Anterior cingulate cortex (tissue), 58 donors: Measurements from ENCODE around the gene PRSS2.
"Not testable (repeated sequence)": the region's sequence is repeated elsewhere in the genome, so short reads cannot be mapped to it uniquely, and the experiment has no call there.

ENCODE experiments used
- DNase-seq, 58 donors: peaks; one replicate each; lab custom pipeline; 2025; lab: John Stamatoyannopoulos, UW

PRSS2 gene

GRCh38 chr7:142758312-142758711 is 12.5 kb upstream of the PRSS2 start:
- DNase-seq: not testable (repeated sequence)

GRCh38 chr7:142759433-142759832 is 11.3 kb upstream of the PRSS2 start:
- no peak for DNase-seq

GRCh38 chr7:142760071-142760642 is 10.6 kb upstream of the PRSS2 start:
- DNase-seq: no peak

- DNase-seq: not testable (repeated sequence)
These were observed 9.2 kb upstream of the PRSS2 start for GRCh38 chr7:142761606-142762005.

- no peak for DNase-seq
These were observed 8.7 kb upstream of the PRSS2 start for GRCh38 chr7:142762104-142762503.

- DNase-seq: no peak
These were observed 3.3 kb upstream of the PRSS2 start for GRCh38 chr7:142767451-142767850.

- DNase-seq: no peak
These were observed 2.9 kb upstream of the PRSS2 start for GRCh38 chr7:142767861-142768260.

GRCh38 chr7:142768885-142769284 is 1.9 kb upstream of the PRSS2 start:
- not testable (repeated sequence) for DNase-seq

- DNase-seq: no peak
These were observed 568 bp downstream of the PRSS2 start for GRCh38 chr7:142771353-142771723.

- DNase-seq: no peak
These were observed 1.3 kb downstream of the PRSS2 start for GRCh38 chr7:142772051-142772450.

GRCh38 chr7:142772673-142773072 is 1.9 kb downstream of the PRSS2 start:
- DNase-seq: no peak

GRCh38 chr7:142773230-142773629 is 2.5 kb downstream of the PRSS2 start:
- DNase-seq: no peak

- no peak for DNase-seq
These were observed 3.4 kb downstream of the PRSS2 start for GRCh38 chr7:142773937-142774744.

- DNase-seq: no peak
These were observed 4.1 kb downstream of the PRSS2 start for GRCh38 chr7:142774826-142775225.

GRCh38 chr7:142775351-142776115 is 4.8 kb downstream of the PRSS2 start:
- not testable (repeated sequence) for DNase-seq

- DNase-seq: no peak
These were observed 5.6 kb downstream of the PRSS2 start for GRCh38 chr7:142776206-142776844.

- DNase-seq: not testable (repeated sequence)
These were observed 6.1 kb downstream of the PRSS2 start for GRCh38 chr7:142776845-142777225.

GRCh38 chr7:142777318-142777717 is 6.5 kb downstream of the PRSS2 start:
- DNase-seq: no peak

- DNase-seq: peak in 57 of 58 donors; percentile 6 to 90 (median 68)
These were observed 12.4 kb downstream of the PRSS2 start for GRCh38 chr7:142782922-142783900.

GRCh38 chr7:142784096-142784495 is 13.3 kb downstream of the PRSS2 start:
- no peak for DNase-seq
